ENCODE measurements around the gene ZSCAN1. TPM values are rescaled to one million over a fixed set of nuclear protein-coding genes. Genes with fewer than 3 reads are reported as not detected.
"Not testable (repeated sequence)": the region's sequence is repeated elsewhere in the genome, so short reads cannot be mapped to it uniquely, and the experiment has no call there.

The ZSCAN1 gene, protein sequence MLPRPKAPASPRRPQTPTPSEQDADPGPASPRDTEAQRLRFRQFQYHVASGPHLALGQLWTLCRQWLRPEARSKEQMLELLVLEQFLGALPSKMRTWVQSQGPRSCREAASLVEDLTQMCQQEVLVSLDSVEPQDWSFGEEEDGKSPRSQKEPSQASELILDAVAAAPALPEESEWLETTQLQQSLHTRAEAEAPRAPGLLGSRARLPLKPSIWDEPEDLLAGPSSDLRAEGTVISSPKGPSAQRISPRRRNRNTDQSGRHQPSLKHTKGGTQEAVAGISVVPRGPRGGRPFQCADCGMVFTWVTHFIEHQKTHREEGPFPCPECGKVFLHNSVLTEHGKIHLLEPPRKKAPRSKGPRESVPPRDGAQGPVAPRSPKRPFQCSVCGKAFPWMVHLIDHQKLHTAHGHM
- total RNA-seq, result not detected

- ChIA-PET CTCF (no interaction called here), POLR2A (no interaction called here)
- H3K4me3 Mint-ChIP-seq, result peak within 1 kb of the TSS; percentile 8
- H3K27me3 Mint-ChIP-seq, result no peaks in the 10 kb centered on the region
- H3K9me3 Mint-ChIP-seq, result peaks cover 33% of the 10 kb centered on the region
- no peak for DNase-seq
- H3K27ac Mint-ChIP-seq, result peak within 1 kb of the TSS; percentile 30
- no peaks in the 10 kb centered on the region for H3K4me1 Mint-ChIP-seq
- H3K36me3 Mint-ChIP-seq (ENCODE audit: low read depth), result peaks cover 11% of the 10 kb centered on the region
Measured at GRCh38 chr19:58033741-58034476, at the start of gene ZSCAN1. Gene ZSCAN1, plus strand, starts transcription at chr19:58034025. Its CDS starts 3,812 bp downstream, at chr19:58037837.

DNA sequence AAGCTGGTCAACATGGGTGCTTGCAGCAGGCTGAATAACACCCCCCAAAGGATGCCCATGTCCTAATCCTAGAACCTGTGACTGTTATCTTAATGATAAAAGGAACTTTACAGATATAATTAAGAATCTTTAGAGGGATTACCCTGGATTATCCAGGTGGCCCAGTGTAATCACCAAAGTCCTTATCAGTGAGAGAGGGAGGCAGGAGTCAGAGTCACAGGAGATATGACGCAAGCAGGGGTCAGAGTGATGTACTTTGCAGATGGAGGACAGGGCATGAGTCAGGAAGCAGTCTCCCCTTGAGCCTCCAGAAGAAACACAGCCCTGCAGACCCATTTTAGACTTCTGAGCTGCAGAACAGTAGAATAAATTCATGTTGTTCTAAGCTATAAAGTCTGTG is 41.0 kb upstream of the ZSCAN1 start:
- POLR2A ChIA-PET, result no interaction called here
- H3K4me3 Mint-ChIP-seq, result no peak overlapping the region
- peaks cover 59% of the 10 kb centered on the region for H3K9me3 Mint-ChIP-seq
- no peaks in the 10 kb centered on the region for H3K4me1 Mint-ChIP-seq
- no peaks in the 10 kb centered on the region for H3K27me3 Mint-ChIP-seq
- peaks cover 68% of the 10 kb centered on the region for H3K36me3 Mint-ChIP-seq (ENCODE audit: low read depth)
- CTCF ChIA-PET, result no interaction called here
- no peak overlapping the region for H3K27ac Mint-ChIP-seq
- no peak for DNase-seq

GRCh38 chr19:58000677-58001076 is 33.1 kb upstream of the ZSCAN1 start:
- DNase-seq, result no peak
- peak overlapping the region; percentile 77 for H3K4me3 Mint-ChIP-seq
- peaks cover 54% of the 10 kb centered on the region for H3K9me3 Mint-ChIP-seq
- ChIA-PET CTCF (no interaction called here), POLR2A (no interaction called here)
- H3K36me3 Mint-ChIP-seq (ENCODE audit: low read depth), result peaks cover 92% of the 10 kb centered on the region
- no peaks in the 10 kb centered on the region for H3K27me3 Mint-ChIP-seq
- no peak overlapping the region for H3K27ac Mint-ChIP-seq
- peaks cover 30% of the 10 kb centered on the region for H3K4me1 Mint-ChIP-seq

DNA sequence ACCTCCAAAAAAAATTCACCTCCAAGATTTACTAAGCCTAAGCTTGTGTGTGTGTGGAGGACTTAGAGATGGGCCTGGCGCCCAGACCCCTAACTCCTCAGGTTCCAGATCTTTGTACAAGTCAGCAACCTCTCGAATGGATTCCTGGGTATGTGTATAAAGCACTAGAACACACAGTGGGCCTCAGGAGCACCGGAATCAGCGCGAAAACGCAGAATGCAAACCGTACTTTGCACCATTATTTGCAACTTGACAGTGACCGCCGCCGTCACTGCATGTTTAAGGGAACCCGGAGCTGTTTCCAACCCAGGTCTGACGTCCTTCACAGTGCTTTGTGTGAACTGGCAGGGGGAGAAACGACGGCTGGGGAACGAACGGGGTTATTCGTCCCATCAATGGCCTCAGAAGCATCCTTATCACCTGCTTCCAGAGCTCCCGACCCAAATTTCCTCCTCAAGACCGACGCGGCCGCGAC is 31.9 kb upstream of the ZSCAN1 start:
- peaks cover 91% of the 10 kb centered on the region for H3K36me3 Mint-ChIP-seq (ENCODE audit: low read depth)
- H3K4me1 Mint-ChIP-seq, result peaks cover 30% of the 10 kb centered on the region
- H3K27me3 Mint-ChIP-seq, result no peaks in the 10 kb centered on the region
- peaks cover 49% of the 10 kb centered on the region for H3K9me3 Mint-ChIP-seq
- CTCF ChIA-PET, result interaction anchor here (0.6 to 1.2 kb wide), 4 partner anchors 50 to 518 kb away, joined by 3 to 5 read pairs (median 4); partner anchors contain the start of gene ZNF329
- POLR2A ChIA-PET, result interaction anchor here (0.8 to 2.5 kb wide), 14 partner anchors 23 to 502 kb away, joined by 3 to 17 read pairs (median 5); partner anchors contain the start of genes ZNF134, ZNF256, ZNF274 and ZNF329
- peak overlapping the region; percentile 77 for H3K4me3 Mint-ChIP-seq
- peak overlapping the region; percentile 44 for H3K27ac Mint-ChIP-seq
- DNase-seq, result peak; percentile 26

- ChIA-PET CTCF (interaction anchor here (0.7 to 1.2 kb wide), 4 partner anchors 148 to 518 kb away, joined by 3 to 5 read pairs (median 3); partner anchors contain the start of genes ZNF329 and ZNF416), POLR2A (interaction anchor here (0.7 to 2.5 kb wide), 19 partner anchors 11 to 761 kb away, joined by 3 to 17 read pairs (median 4); partner anchors contain the start of genes ZNF134, ZNF256, ZNF274 and ZNF329)
- Mint-ChIP-seq H3K36me3 (ENCODE audit: low read depth) (peaks cover 91% of the 10 kb centered on the region), H3K27ac (peak within 1 kb of the TSS; percentile 77), H3K27me3 (no peaks in the 10 kb centered on the region), H3K4me1 (peaks cover 30% of the 10 kb centered on the region), H3K4me3 (peak within 1 kb of the TSS; percentile 77), H3K9me3 (peaks cover 53% of the 10 kb centered on the region)
- peak; percentile 85 for DNase-seq
Measured at GRCh38 chr19:58002384-58003173, 31.2 kb upstream of the ZSCAN1 start, which contains the start of gene ZNF606. Gene ZNF606, minus strand, starts transcription at chr19:58002820. Its CDS starts 1,501 bp downstream, at chr19:58001319.

GRCh38 chr19:58003174-58003828 is 30.5 kb upstream of the ZSCAN1 start:
- no peak for DNase-seq
- ChIA-PET CTCF (interaction anchor here (0.7 to 1.2 kb wide), 3 partner anchors 147 to 517 kb away, joined by 3 to 5 read pairs (median 3); partner anchors contain the start of genes ZNF329 and ZNF416), POLR2A (interaction anchor here (0.7 to 2.5 kb wide), 14 partner anchors 12 to 762 kb away, joined by 3 to 17 read pairs (median 5); partner anchors contain the start of genes ZNF134, ZNF256, ZNF274 and ZNF329)
- peaks cover 30% of the 10 kb centered on the region for H3K4me1 Mint-ChIP-seq
- peaks cover 58% of the 10 kb centered on the region for H3K9me3 Mint-ChIP-seq
- H3K27me3 Mint-ChIP-seq, result no peaks in the 10 kb centered on the region
- H3K27ac Mint-ChIP-seq, result peak overlapping the region; percentile 77
- H3K4me3 Mint-ChIP-seq, result peak overlapping the region; percentile 77
- peaks cover 88% of the 10 kb centered on the region for H3K36me3 Mint-ChIP-seq (ENCODE audit: low read depth)

DNA sequence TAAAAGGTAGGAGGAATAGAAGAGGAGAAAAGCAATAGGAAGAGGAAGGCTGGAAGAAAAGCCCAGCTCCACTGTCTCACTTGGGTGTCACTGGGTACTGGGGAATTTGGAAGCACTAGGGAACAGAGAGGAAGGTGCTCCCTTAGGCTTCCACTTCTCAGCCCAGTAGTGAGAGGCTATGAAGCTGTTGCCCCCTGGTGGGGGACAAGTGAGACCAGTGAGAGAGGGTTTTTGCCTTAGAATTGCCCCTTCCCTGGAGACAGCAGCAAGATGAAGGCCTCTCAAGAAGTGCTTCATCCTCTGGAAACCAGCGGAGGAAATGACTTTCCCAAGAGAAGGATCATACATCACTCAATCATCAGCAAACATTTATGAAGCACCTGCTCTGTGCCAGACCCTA is 26.5 kb upstream of the ZSCAN1 start:
- Mint-ChIP-seq H3K9me3 (peaks cover 57% of the 10 kb centered on the region), H3K27me3 (no peaks in the 10 kb centered on the region), H3K36me3 (ENCODE audit: low read depth) (peaks cover 60% of the 10 kb centered on the region), H3K4me3 (no peak overlapping the region), H3K27ac (no peak overlapping the region), H3K4me1 (peaks cover 20% of the 10 kb centered on the region)
- ChIA-PET POLR2A (no interaction called here), CTCF (no interaction called here)
- DNase-seq, result no peak

GRCh38 chr19:58008877-58009276 is 24.9 kb upstream of the ZSCAN1 start:
- Mint-ChIP-seq H3K36me3 (ENCODE audit: low read depth) (peaks cover 52% of the 10 kb centered on the region), H3K9me3 (peaks cover 66% of the 10 kb centered on the region), H3K4me1 (peaks cover 11% of the 10 kb centered on the region)
- H3K27ac Mint-ChIP-seq, H3K27me3 Mint-ChIP-seq, CTCF ChIA-PET, POLR2A ChIA-PET, H3K4me3 Mint-ChIP-seq, DNase-seq: not testable (repeated sequence)

- Mint-ChIP-seq H3K9me3 (peaks cover 64% of the 10 kb centered on the region), H3K27ac (no peak overlapping the region), H3K4me3 (peak overlapping the region; percentile 60), H3K27me3 (no peaks in the 10 kb centered on the region), H3K4me1 (peaks cover 8% of the 10 kb centered on the region), H3K36me3 (ENCODE audit: low read depth) (peaks cover 48% of the 10 kb centered on the region)
- ChIA-PET POLR2A (no interaction called here), CTCF (no interaction called here)
- no peak for DNase-seq
Measured at GRCh38 chr19:58009301-58009665, 24.5 kb upstream of the ZSCAN1 start.

DNA sequence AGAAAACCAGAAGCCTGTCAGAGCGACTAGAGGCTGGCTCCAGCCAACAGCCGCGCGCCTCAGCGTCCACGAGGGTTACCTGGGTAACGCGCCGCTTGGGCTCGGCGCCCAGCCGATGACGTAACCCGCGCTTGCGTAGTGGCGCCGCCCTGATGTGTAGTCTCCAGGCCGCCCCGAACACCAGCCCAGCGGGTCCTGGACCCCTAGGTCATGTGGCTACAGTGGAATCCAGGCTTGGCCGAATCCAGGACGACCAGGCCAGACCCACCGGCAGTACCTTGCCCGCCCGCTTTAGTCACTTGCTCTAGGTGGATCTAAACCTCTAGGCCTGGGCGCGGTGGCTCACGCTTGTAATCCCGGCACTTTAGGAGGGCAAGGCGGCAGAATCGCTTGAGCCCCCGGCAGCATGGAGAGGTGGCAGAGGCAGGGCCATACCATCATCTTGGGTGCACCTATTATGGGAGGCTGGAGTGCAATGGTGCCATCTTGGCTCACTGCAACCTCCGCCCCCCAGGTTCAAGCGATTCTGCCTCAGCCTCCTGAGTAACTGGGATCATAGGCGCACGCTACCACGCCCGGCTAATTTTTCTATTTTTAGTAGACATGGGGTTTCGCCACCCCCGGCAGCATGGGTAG is 24.0 kb upstream of the ZSCAN1 start:
- peaks cover 4% of the 10 kb centered on the region for H3K4me1 Mint-ChIP-seq
- peaks cover 64% of the 10 kb centered on the region for H3K9me3 Mint-ChIP-seq
- peaks cover 43% of the 10 kb centered on the region for H3K36me3 Mint-ChIP-seq (ENCODE audit: low read depth)
- H3K27ac Mint-ChIP-seq, result no peak overlapping the region
- peak; percentile 69 for DNase-seq
- ChIA-PET CTCF (no interaction called here), POLR2A (no interaction called here)
- peak overlapping the region; percentile 60 for H3K4me3 Mint-ChIP-seq
- H3K27me3 Mint-ChIP-seq, result no peaks in the 10 kb centered on the region

GRCh38 chr19:58010507-58010906 is 23.3 kb upstream of the ZSCAN1 start:
- Mint-ChIP-seq H3K4me3 (no peak overlapping the region), H3K36me3 (ENCODE audit: low read depth) (peaks cover 36% of the 10 kb centered on the region), H3K9me3 (peaks cover 64% of the 10 kb centered on the region), H3K27me3 (no peaks in the 10 kb centered on the region), H3K4me1 (peaks cover 4% of the 10 kb centered on the region), H3K27ac (no peak overlapping the region)
- ChIA-PET CTCF (interaction anchor here (0.6 kb wide), 1 partner anchor 570 kb away, joined by 4 read pairs; no protein-coding TSS in a partner anchor), POLR2A (no interaction called here)
- no peak for DNase-seq

DNA sequence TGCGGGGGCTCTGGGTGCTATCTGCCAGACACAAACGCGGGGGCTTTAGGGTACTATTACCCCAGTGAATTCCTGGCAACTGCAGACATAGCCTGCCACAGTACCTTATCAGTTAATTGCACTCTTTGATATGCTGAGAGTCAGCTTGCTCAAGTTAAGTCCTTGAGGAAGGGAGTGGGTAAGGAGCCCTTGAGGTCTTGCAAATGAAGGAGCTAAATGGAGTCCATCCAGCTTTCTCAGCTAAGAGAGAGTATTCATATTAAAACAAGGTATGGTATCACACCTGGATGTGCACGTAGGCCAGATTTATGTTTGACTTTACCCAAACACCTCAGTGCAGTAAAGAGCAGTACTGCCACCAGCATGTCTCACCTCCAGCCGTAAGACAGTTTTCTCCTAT is 19.7 kb upstream of the ZSCAN1 start:
- Mint-ChIP-seq H3K27me3 (no peaks in the 10 kb centered on the region), H3K9me3 (peaks cover 56% of the 10 kb centered on the region), H3K4me3 (no peak overlapping the region), H3K4me1 (peaks cover under 1% of the 10 kb centered on the region), H3K27ac (no peak overlapping the region), H3K36me3 (ENCODE audit: low read depth) (peaks cover 11% of the 10 kb centered on the region)
- no peak for DNase-seq
- CTCF ChIA-PET, result no interaction called here
- POLR2A ChIA-PET, result no interaction called here
